ENCODE data around the gene GCNT1. TPM values are rescaled to one million over a fixed set of nuclear protein-coding genes. Genes with fewer than 3 reads are reported as not detected.

GCNT1 gene
- total and polyA plus RNA-seq, 2 donors (not counting 1 experiment from before 2014, with no cell fraction given), result 9.1 to 31.0 TPM

GRCh38 chr9:76448501-76448900, 10.5 kb upstream of the GCNT1 start:
- DNase-seq (no peak), ATAC-seq (ENCODE audit: low read depth) (no peak)
- H3K36me3 ChIP-seq (replicated peaks in 1 of 2; ENCODE audit: control extremely low read depth in 1 of 2, control insufficient read depth in 1 of 2, extremely low read depth in 1 of 2, insufficient read depth in 2 of 2, low read length in 1 of 2), result no peaks in the 10 kb centered on the region
- peaks cover 3 to 5% of the 10 kb centered on the region in 2 donors for H3K4me1 ChIP-seq (ENCODE audit: control insufficient read depth in 2 of 2, insufficient read depth in 2 of 2, low read length in 2 of 2)
- H3K9me3 ChIP-seq (ENCODE audit: control extremely low read depth in 1 of 3, control insufficient read depth in 2 of 3, insufficient read depth in 1 of 3, low read length in 2 of 3), result no peaks in the 10 kb centered on the region
- H3K9ac ChIP-seq (ENCODE audit: low read length), result no peak overlapping the region
- no peaks in the 10 kb centered on the region for H3K79me2 ChIP-seq (ENCODE audit: control insufficient read depth, insufficient read depth, low read length)
- Mint-ChIP-seq H3K27ac (no peak overlapping the region), H3K4me1 (no peaks in the 10 kb centered on the region), H3K27me3 (no peaks in the 10 kb centered on the region), H3K4me3 (no peak overlapping the region), H3K9me3 (ENCODE audit: insufficient read depth) (no peaks in the 10 kb centered on the region)
- no peak overlapping the region for H3K27ac ChIP-seq (ENCODE audit: low read length in 2 of 2)
- ChIA-PET CTCF (interaction anchor here (0.6 to 9.6 kb wide), 9 partner anchors 9 to 257 kb away, joined by 3 to 151 read pairs (median 7); partner anchors contain the start of genes GCNT1 and RFK), POLR2A (no interaction called here)
- no peak overlapping the region for H3K4me2 ChIP-seq (replicated peaks; ENCODE audit: low read depth, low read length, poor library complexity, severe bottlenecking)
- intact Hi-C loops (cut with micrococcal nuclease), result loop anchor here (5.0 kb wide), 1 partner anchor 539 kb away; no protein-coding TSS in a partner anchor
- no CpG with 5 or more reads among the region's 2 CpGs for WGBS (ENCODE audit: insufficient coverage)
- no peak overlapping the region for H3K4me3 ChIP-seq (ENCODE audit: control extremely low read depth in 1 of 5, extremely low read depth in 1 of 5, insufficient read depth in 1 of 5, low read depth in 2 of 5, low read length in 4 of 5)
- H4K20me1 ChIP-seq (ENCODE audit: control insufficient read depth, insufficient read depth, low read length, poor library complexity, severe bottlenecking), result no peaks in the 10 kb centered on the region
- no peak for TF ChIP-seq EZH2 (IDR thresholded peaks at IDR 0.05; ENCODE audit: borderline replicate concordance, insufficient read depth, low read depth, low read length, poor library complexity, severe bottlenecking)
- TF ChIP-seq CTCF (IDR thresholded peaks at IDR 0.05), result no peak
- H2AFZ ChIP-seq (ENCODE audit: insufficient read depth, low read depth, low read length, poor library complexity, severe bottlenecking), result no peak overlapping the region
- no peaks in the 10 kb centered on the region for H3K27me3 ChIP-seq (replicated peaks in 1 of 4; ENCODE audit: control extremely low read depth in 1 of 4, control insufficient read depth in 3 of 4, insufficient read depth in 4 of 4, low read length in 3 of 4)

GRCh38 chr9:76451234-76451633, 7.7 kb upstream of the GCNT1 start:
- Histone ChIP-seq H2AFZ (ENCODE audit: insufficient read depth, low read depth, low read length, poor library complexity, severe bottlenecking) (no peak overlapping the region), H3K4me2 (replicated peaks; ENCODE audit: low read depth, low read length, poor library complexity, severe bottlenecking) (no peak overlapping the region), H3K27me3 (replicated peaks in 1 of 4; ENCODE audit: control extremely low read depth in 1 of 4, control insufficient read depth in 3 of 4, insufficient read depth in 4 of 4, low read length in 3 of 4) (no peaks in the 10 kb centered on the region), H4K20me1 (ENCODE audit: control insufficient read depth, insufficient read depth, low read length, poor library complexity, severe bottlenecking) (no peaks in the 10 kb centered on the region), H3K9ac (ENCODE audit: low read length) (no peak overlapping the region), H3K4me1 (ENCODE audit: control insufficient read depth in 2 of 2, insufficient read depth in 2 of 2, low read length in 2 of 2) (peaks cover 7 to 9% of the 10 kb centered on the region in 2 donors), H3K4me3 (ENCODE audit: control extremely low read depth in 1 of 5, extremely low read depth in 1 of 5, insufficient read depth in 1 of 5, low read depth in 2 of 5, low read length in 4 of 5) (no peak overlapping the region), H3K9me3 (ENCODE audit: control extremely low read depth in 1 of 3, control insufficient read depth in 2 of 3, insufficient read depth in 1 of 3, low read length in 2 of 3) (no peaks in the 10 kb centered on the region), H3K36me3 (replicated peaks in 1 of 2; ENCODE audit: control extremely low read depth in 1 of 2, control insufficient read depth in 1 of 2, extremely low read depth in 1 of 2, insufficient read depth in 2 of 2, low read length in 1 of 2) (no peaks in the 10 kb centered on the region), H3K27ac (ENCODE audit: low read length in 2 of 2) (no peak overlapping the region), H3K79me2 (ENCODE audit: control insufficient read depth, insufficient read depth, low read length) (no peaks in the 10 kb centered on the region)
- CTCF ChIA-PET, result interaction anchor here (1.0 to 9.6 kb wide), 5 partner anchors 10 to 253 kb away, joined by 3 to 151 read pairs (median 4); partner anchors contain the start of gene RFK
- Mint-ChIP-seq H3K4me3 (no peak overlapping the region), H3K27me3 (no peaks in the 10 kb centered on the region), H3K27ac (no peak overlapping the region), H3K9me3 (ENCODE audit: insufficient read depth) (no peaks in the 10 kb centered on the region), H3K4me1 (peaks cover 6% of the 10 kb centered on the region)
- no peak for DNase-seq
- POLR2A ChIA-PET, result interaction anchor here (0.6 to 0.7 kb wide), 2 partner anchors 153 to 289 kb away, joined by 11 to 12 read pairs; no protein-coding TSS in a partner anchor
- ATAC-seq (ENCODE audit: low read depth), result no peak
- intact Hi-C loops (cut with micrococcal nuclease), result no loop called here
- WGBS (ENCODE audit: insufficient coverage), result no CpG with 5 or more reads among the region's 1 CpG
- TF ChIP-seq EZH2 (IDR thresholded peaks at IDR 0.05; ENCODE audit: borderline replicate concordance, insufficient read depth, low read depth, low read length, poor library complexity, severe bottlenecking) (no peak), CTCF (IDR thresholded peaks at IDR 0.05) (no peak)
